Kidney glomerular epithelial cell (primary cell): ENCODE results near the gene CDH4.

Source experiments
- DNase-seq: peaks from one replicate; lab custom pipeline; 2025; lab: John Stamatoyannopoulos, UW

The CDH4 gene

GRCh38 chr20:61765871-61766654, 514.0 kb downstream of the CDH4 start:
- DNase-seq: no peak

GRCh38 chr20:61766921-61767610, 515.0 kb downstream of the CDH4 start:
- DNase-seq: no peak

GRCh38 chr20:61767761-61768494, 515.9 kb downstream of the CDH4 start:
- no peak for DNase-seq

GRCh38 chr20:61768571-61769285, 516.7 kb downstream of the CDH4 start:
- no peak for DNase-seq

GRCh38 chr20:61769286-61769832, 517.3 kb downstream of the CDH4 start:
- DNase-seq: no peak

GRCh38 chr20:61770113-61770585, 518.1 kb downstream of the CDH4 start:
- DNase-seq: no peak

GRCh38 chr20:61771805-61772350, 519.8 kb downstream of the CDH4 start:
- DNase-seq: no peak

- DNase-seq: no peak
Measured at GRCh38 chr20:61772828-61773631, 521.0 kb downstream of the CDH4 start.

- no peak for DNase-seq
Measured at GRCh38 chr20:61773926-61774587, 522.0 kb downstream of the CDH4 start.

- DNase-seq: no peak
Measured at GRCh38 chr20:61775423-61775822, 523.4 kb downstream of the CDH4 start.

GRCh38 chr20:61776491-61777075, 524.5 kb downstream of the CDH4 start:
- no peak for DNase-seq

- no peak for DNase-seq
Measured at GRCh38 chr20:61777773-61778494, 525.9 kb downstream of the CDH4 start.

- no peak for DNase-seq
Measured at GRCh38 chr20:61778495-61778863, 526.4 kb downstream of the CDH4 start.

GRCh38 chr20:61779176-61779965, 527.3 kb downstream of the CDH4 start:
- DNase-seq: no peak

- DNase-seq: no peak
Measured at GRCh38 chr20:61780066-61780465, 528.0 kb downstream of the CDH4 start.

- DNase-seq: no peak
Measured at GRCh38 chr20:61784801-61785566, 532.9 kb downstream of the CDH4 start.

- DNase-seq: no peak
Measured at GRCh38 chr20:61785567-61785816, 533.4 kb downstream of the CDH4 start.

GRCh38 chr20:61786230-61786629, 534.2 kb downstream of the CDH4 start:
- no peak for DNase-seq
